HG03521 (cell line): ENCODE data around the gene PGC.

Source experiments
- ATAC-seq: cut with Tn5 transposase; IDR thresholded peaks from one replicate; pipeline ENCODE4 v1.9.1; 2021; ENCODE audit warnings: mild to moderate bottlenecking, moderate library complexity; ENCODE audit not compliant: unreplicated experiment

PGC gene

DNA sequence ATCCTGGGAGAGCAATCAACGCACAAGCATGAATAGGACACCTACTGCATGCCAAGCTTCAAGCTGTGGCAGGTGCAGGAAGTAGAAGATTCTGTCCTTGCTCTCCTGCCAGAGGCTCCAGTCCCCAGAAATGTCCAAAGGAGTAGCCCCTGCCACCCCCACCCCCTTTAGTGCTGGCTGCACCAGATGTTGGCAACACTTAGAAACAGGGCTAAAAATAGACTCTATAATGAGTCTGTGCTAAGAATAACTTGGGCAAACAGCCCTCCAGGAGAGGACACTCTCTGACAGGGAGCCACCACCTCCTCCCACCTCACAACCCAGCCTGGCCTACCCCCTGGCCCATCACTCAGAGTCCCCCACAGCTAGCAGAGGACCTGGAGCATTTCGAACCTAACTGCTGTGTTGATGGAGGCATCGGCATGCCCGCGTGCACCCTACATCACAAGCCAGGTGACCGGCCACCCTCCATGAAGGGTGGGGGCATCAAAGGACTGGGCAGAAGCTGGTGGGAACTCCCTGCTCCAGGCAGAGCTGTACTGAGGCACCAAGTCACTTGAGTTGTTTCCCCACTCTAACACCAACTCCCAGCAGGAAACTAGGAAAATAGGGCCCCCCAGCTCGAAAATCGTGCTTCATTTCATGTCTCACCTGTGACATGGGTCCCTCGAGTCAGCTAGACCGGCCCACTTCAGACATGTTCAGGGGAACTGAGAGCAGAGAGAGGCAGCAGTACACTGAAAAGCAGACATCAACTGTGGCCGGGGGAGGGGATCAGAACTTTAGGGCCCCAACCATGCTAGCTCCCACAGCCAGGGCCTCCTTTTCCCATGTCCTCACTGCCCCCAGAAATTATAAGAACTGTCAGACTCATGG, 30.4 kb downstream of the PGC start:
- ATAC-seq, result no peak

DNA sequence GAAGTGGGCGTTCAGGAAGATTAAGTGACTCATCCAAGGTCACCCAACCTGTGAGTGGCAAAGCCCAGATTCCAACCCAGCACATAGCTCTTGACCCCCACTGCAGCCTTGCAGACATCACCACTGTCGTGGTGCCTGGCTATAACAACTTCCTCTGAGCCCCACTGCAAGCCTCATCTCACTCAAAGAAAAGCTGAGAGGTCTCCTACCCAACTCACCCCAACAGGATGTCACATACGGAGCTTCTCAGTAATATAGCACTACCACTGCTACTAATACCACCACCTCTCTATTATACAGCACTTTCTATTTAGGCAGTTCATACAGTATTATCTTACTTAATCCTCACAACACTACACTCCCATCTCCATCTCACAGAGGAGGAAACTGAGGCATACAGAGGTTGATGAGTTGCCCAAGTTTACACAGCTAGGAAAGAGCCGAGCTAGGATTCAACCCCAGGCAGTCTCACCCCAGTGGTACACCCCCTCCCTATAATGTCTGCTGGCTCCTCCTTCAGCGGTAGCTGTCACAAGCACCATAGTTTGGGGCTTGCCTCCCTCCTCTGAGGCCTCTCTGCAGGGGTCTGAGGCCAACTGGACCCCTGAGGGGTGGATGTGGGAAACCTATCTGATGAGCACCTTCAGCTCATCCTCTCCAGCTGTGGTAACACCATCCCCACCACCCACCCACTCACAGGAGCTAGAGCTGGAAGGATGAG, 31.2 kb downstream of the PGC start:
- ATAC-seq, result no peak

DNA sequence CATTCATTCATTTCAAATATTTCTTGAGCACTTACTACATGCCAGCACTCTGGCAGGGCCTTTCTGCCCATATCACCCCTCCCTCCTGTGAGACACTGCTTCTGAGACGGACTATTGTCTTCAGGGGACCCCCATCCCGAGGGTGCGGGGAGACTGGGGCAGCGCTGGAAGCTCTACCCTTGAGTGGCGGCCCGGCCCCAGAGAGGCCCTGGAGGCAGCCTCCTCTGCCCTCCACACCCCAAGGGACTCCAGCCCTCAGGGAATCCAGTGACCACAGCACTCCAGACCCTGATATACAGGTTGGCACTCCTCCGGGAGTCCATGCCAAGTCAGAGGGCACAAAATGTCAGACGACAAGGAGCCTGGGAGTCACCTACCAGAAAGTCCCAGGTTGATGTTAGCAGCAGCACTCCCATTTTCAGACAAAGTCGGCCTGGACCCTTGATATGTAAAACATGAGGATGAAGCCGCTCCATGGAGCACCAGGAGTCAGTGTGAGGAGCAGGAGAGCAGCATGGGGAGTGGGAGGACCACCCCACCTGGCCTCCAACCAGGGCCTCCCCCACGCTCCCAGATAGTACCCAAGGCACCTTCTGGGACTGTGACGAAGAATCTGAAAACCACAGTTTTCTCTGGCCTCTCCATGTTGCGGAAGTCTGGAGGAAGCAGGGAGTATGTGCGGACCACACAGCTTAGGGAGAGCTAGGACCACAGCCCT, 32.5 kb downstream of the PGC start:
- no peak for ATAC-seq

DNA sequence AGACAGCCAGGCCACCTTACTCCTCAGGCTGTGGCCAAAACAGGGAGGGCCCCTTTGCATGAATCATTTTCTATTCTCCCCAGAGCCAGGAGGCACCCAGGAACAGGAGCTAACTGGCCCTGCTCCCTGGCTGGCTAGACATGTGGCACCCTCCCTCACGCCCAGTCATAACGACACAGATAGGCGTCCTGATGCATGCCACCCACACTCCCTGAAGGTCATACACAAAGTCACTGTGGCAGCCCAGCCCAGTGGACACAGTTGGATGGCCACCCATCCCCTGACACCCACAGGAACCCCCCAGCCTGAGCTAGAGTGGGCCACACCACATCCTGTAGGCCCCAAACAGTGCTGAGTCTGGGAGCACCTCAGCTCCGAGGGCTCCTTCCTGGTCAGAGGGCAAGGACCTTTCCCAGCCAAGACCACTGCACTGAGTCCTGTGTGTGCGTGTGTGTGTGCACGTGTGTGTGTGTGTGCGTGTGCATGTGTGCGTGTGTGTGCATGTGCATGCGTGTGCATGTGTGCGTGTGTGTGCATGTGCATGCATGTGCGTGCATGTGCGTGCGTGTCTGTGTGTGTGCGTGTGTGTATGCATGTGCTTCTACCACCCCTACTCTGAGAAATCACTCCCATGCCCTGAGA, 33.4 kb downstream of the PGC start:
- ATAC-seq, result peak; percentile 48

DNA sequence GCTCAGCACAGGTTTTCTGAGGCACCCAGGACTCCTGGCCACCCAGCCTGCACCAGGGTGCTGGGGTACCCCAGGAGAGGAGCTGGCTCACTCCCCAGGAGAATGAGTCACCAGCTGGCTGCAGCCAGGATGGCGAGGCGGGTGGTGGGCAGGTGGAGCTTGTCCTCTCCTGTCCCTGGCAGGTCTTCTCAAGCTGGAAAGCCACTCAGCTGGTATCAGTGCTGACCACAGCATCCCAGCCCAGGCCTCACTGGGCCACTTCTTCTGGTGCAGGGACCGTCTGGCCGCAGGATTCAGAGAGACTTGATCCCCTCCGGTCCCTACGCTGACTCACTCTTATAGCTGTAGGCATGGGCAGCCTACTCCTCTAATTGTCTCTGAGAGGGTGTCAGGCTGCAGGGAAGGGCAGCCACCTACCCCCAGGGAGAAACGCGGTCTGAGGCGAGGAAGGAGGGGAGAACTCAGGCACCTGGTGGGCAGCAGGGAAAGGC, 34.0 kb downstream of the PGC start:
- no peak for ATAC-seq

DNA sequence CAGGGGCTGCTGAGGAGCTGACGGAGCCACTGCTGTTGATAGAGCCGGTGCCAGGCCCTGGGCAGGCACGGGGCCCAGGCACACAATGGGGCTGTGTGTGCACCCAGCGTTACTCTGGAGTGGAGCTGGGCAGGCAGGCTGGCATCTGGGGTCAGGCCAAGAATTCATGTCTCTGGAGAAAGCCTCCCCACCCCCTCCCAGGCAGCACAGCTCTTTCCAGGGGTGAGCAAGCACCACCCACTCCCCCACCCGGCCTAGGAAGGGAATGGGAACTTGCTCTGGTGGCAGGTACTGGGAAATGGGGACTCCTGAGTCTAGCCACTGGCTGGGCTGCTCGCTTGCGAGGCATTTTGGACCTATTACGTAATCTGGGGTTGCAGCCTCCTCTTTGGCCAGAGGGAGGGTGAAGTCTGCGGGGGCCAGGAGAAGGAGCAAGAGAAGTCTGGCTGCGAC, 34.5 kb downstream of the PGC start:
- ATAC-seq, result no peak

DNA sequence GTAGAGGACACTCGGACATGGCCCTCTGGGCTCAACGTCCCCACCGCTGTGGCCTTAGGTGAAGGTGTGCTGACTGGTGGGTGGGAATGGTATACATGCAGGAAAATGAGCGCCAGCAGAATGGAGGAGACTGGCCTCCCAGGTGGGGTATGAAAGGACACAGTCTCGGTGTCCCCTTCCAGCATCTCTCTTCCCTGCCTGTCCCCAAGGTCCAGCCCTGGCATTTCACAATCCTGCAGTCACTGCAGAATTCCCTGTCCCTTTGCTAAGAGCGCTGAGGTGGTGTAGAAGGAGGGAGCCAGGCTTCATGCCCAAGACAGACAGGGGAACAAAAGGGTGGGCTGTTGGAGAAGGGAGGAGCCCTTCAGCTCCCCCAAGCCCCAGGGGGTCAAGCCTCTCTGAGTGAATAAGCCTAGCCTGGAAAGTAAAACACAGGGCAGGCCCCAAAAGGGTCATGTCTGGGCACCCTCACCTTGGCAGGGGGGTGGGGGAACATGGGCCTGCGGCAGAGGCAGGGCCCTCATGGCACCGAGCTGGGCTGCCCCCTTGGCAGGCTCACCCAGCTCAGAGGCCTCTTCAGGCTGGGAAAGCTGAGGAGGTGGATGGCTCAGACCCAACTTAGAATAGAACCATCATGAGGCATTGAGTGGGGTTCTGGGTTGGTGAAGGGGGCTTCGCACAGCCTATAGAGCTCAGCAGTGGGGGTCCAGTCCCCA, 35.7 kb downstream of the PGC start:
- no peak for ATAC-seq

DNA sequence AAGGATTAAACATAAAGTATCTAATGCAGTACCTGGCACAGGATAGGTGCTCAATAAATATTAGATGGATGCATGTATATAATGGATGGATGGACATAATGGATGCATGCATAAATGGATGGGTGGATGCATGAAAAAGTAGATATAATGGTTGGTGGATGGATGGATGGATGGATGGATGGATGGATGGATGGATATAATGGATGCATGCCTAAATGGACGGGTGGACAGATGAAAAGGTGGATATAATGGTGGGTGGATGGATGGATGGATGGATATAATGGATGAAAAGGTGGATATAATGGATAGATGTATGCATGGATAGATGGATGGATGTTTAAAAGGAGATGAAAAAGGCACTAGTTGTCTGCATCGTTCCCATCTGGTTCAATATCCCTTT, 37.8 kb downstream of the PGC start:
- ATAC-seq, result no peak

DNA sequence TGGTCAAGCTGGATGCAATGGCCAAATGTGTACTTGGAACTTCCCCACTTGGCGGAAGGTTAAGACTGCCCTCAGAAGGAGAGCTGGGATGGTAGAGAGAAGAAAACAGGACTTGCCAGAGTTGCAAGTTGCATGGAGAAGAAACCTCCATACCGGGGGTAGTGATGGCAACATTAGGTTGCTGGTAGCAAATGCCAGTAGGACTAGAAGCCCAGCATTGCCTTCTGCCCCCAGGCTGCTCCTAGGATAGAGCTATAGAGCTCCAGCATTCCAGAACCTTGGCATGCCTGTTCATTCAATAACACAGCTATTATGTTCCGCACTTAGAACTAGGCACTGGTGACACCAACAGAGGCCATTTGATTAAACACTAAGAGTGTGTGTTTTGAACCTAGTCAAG, 38.3 kb downstream of the PGC start:
- ATAC-seq, result no peak

DNA sequence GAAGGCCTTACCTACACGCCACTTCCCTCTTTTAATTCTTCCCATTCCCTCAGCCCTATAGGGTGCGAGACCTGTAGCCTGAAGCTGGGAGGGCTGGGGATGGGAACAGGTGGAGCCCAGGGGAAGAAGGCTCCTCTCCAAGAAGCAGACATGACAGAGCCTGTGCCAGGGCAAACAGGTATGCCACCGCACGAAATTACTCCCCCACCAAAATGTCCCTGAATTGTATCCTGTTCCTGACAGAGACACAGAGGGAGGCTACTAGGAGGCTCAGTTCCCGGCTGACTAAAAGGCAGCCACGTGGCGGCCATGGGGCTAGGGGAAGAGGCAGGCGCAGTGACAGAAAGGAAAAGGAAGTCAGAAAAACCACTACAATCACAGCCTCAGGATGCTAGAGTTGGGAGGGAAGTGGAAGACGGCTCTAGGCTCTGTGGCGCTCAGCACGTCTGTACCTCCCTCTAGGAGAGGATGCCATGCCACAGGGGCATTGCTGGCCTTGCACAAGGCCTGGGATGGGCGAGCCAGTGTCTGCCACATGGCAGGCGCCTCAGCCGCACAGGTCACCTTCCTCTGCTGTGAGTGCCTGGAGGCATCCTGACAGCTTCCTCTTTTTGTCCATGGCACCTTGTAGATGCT, 39.5 kb downstream of the PGC start:
- ATAC-seq, result no peak

DNA sequence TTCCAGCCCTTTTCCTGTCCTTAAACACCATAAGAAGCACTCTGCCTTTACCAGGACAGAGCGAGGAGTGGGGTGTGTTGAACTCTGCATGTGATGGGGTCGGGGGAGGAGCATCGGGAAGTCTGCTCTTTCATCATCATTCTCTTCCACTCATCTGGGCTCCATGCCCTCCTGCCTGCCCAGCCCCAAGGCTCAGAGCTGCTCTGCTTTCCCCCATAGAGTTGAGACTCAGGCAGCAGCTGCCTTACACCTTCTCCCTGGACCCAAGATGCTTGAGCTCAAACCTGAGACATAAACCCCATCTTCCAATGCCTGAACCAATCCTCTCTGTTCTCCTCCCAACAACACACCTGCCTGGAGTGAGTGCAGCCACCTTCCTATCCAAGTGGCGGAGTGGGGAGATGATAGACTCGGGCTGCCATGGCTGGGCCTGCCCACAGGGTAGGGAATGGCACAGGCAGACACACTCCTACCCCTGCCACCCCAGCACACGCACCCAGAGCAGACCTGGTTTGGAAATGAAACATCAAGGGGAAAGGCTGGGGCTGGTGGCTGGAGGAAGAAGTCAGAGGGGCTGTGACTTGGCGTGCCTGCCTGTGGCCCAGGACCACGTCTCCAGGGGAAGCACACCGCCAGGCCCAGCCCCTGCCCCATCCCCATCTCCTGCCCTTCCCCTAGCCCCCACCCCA, 40.2 kb downstream of the PGC start:
- no peak for ATAC-seq

DNA sequence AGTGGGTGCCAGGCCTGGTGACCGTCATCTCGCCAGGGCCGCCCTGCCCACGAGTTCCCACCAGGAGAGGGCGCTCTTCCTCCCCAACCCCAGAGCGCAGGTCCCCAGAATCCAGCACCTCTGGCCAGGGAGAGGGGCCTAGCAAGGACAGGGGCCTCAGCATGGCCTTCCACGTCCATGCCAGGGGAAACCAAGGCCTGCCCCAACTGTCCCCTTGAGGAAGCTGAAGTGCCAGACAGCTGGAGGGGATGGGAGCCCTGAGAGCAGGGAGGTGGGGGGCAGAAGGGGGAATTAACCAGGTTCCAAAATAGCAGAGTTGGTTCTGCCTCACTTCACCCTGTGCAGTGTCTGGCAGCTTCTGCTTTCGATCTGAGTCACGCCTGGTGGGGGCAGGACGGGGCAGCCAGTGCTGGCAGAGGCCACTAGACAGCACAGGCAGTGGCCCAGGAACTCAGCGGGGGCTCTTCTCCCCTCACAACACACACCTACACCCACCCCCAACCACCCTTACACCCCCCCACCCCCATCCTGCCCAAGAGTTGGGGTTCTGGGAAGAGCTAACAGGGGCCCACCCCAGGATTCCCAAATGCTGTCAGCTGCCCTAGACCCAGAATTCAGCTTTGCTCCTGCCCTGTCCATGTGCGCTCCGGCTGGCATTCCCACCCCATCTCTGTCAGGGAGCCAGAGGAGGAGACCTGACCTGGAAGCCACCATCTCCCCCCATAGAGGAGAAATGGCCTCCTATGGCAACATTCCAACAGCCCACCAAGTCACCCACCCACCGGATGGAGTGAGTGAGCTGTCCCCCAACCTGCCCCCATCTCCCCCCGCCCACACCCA, 41.0 kb downstream of the PGC start:
- ATAC-seq, result peak; percentile 74

DNA sequence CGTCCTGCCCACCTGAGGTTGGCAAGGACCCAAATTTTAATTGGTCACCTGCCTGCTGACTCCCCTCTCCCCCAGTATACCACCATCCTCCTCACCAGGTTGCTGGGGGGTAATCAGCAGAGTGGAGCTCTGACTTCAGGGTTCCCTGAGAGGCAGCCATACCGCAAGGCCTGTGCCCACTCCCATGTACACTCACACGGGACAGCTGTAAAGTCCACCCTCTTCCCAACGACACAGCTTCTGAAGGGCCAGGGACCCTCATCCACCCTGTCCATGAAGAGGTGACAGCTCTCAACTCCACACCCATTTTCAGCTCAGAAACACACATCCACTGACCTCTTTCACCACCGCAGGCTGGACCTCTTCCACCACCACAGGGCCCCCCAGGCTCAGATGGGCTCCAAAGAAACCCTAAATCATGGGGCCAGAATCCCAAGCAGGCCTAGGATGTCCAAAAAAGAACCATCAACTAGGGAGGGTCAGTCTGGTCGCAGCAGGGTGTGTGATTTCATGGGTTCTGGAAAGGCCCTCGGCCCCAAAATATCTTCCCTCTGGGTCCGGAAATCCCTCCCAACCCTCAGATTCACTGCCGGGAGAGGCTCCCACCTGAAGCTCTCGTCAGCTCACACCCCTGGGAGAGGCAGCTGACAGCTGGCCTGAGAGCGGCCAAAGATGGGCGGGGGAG, 41.7 kb downstream of the PGC start:
- no peak for ATAC-seq

DNA sequence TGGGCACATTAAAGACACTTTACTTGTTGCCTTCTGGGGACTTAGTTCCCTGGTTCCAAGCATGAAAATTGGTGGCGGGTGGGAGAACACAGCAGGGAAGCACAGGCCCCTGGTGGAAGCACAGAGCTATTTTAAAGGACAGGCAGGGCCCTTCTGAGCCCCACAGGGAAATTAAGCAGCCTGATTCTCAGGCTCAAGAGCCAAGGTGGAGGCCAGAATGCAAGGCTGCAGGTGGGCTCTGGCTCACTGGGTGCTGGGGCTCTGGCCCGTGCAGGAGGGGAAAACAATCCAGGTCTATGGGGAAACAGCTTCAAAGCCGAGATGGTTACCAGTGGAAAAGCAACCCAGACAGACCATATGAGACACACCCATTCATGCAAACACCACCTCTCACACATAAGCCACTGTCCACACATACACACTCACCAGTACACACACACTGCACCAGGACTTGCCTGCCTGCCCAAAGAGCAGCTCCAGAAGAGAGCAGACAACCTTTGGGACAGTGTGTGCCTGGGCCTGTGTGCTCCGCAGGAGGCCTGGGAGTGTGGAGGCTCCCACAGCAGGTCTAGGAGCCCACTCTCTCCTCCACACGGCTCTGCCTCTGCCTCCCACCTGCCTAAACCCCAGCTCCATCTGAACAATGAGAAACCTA, 42.4 kb downstream of the PGC start:
- ATAC-seq, result no peak

DNA sequence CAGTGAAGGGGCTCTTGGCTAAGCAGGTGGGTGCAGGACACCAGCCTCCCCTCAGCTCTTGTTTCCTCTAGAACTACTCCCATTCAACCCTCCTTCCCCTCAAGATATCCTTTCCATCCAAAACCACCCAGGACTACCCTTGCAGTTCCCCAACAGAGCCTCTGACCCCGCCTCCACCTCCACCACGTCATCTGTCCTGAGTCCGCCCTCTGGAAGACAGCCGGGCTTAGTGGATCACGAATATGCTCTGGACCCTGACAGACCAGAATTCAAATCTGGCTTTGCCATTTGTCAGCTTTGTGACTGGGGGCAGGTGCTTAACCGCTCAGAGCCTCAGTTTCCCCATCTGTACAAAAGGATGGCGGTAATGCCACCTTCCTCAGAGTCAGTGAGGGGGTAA, 43.2 kb downstream of the PGC start:
- ATAC-seq, result no peak

DNA sequence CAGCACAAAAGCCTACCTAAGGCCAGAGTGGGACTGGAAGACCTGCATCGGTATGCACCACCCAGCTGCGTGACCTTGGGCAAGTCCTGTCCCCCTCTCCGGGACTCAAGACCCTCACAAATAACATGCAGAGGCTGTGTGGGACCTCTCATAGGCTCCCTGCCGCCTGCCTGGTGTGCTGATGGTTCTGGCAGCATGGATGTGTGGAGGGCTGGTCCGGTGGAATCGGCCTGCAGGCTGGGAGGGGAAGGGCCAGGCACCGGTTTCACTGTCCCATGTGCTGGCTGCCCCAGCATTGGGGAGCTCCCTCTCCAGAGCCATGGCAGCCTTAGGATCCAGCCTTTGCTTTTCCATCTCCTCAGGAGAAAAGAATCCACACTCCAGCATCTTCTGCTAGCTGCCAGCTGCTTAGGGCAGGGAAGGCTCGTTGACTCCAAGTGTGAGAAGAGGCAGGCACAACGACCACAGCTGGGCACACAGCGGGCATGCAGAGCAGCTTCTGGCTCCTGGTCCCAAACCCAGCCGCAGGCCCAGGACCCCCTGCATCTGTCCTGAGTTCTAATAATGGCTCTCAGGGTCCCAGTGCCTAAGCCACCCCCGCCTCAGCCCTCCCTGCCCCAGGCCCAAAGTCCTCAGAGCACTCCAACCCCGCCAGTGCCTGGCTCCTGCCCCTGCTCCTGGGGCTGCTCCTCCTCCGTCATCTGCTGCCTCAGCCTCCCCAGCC, 44.3 kb downstream of the PGC start:
- ATAC-seq, result no peak
